ENCODE results near the gene ESD.

The ESD gene

DNA sequence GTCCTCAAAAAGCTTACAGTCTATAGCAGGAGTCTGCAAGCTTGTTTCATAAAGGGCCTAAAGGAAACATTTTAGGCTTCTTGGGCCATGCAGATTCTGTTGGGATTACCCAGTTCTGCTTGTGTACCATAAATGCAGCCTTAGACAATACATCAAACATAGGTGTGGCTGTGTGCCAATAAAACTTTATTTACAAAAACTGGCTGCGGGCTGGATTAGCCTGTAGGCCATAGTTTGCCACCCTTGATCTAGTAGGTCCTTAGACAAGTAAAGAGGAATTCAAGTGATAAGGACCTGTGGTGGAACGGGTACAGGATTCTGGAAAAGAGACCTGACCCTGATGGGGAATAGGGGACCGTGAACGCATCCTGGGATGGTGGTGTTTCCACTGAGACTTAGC is 51.9 kb downstream of the ESD start:
- DNase-seq (ENCODE audit: low spot score): no peak

DNA sequence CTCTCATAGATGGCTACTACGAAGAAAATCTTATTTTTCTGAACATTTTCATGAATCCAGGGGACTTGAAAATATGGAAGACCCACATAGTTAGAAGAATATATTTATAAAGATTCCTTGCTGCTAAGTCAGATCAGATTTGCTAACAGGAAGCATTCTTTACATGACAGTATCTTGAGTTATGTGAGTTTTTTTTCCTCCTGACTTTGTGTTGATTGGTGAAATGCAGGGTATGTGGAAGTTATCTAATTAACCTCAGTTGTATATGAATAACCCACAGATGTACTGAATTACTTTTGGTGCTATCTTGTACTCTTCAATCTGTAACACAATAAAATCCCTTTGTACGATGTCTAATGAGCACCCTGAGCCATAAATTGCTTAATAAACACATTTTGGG is 53.8 kb downstream of the ESD start:
- DNase-seq (ENCODE audit: low spot score): peak; percentile 23

DNA sequence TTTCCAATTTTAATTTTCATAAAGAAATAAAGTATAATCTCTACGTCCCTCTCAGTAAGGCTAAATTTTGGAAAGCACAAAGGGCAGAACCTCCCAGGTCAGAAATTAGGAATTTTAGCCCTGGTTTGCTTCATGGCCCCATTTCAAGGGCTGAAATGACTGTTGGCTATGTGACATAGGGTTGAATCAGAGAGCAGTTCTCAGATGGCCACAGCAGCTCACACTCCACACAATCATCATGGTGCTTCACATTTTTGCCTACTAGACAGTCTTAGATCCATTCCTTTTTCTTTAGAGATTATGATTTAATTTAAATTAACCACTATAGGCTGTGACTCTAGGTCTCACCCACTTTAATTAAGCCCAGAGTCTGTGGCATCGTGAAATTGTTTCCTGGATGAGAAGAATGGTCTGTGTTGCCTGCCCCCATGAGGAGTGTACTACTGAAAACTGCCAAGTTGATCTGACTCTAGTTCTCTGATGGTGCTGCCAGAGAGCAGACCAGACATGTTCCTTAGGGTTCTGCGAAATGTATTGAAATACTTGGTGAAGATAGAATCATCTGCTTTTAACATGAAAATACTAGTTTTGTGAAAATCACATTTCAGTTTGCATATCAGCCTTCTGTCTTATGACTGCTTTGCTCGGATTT is 57.4 kb downstream of the ESD start:
- no peak for DNase-seq (ENCODE audit: low spot score)

DNA sequence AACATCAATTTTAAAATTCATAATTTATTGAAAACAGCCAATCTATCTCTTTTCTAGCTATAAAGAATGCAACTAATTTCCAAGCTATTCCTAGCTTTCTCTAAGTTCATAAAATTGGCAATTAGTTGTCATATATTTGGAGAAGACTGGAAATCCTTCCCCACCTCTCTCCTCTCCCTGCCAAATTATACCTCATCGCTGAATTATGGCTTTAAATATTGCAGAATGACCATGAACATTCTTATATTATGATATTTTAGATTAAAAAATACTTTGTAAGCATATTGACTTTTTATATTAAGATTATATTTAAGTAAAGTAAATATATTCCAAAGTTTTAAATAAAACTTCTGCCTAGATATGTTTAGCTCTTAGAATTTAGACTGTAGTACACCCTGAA is 58.2 kb downstream of the ESD start:
- no peak for DNase-seq (ENCODE audit: low spot score)

DNA sequence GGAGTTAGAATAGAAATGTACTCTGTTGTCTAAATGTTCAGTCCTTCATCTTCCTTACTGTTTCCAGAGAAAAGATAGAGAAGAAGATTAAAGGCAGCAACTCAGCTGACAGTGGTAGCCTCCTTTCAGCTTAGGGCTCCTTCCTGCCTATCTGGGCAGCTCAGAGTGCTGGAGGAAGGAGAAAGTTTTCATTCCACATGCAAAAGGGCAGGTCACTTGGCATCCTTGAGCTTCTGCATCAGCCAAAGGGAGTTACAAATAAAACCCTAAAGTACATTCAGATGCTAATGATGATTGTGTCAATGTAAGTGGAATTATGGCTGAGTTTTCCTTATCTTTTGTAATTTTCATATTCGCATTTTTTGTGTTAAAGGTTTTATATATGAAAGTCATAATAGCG is 58.9 kb downstream of the ESD start:
- DNase-seq (ENCODE audit: low spot score): no peak

DNA sequence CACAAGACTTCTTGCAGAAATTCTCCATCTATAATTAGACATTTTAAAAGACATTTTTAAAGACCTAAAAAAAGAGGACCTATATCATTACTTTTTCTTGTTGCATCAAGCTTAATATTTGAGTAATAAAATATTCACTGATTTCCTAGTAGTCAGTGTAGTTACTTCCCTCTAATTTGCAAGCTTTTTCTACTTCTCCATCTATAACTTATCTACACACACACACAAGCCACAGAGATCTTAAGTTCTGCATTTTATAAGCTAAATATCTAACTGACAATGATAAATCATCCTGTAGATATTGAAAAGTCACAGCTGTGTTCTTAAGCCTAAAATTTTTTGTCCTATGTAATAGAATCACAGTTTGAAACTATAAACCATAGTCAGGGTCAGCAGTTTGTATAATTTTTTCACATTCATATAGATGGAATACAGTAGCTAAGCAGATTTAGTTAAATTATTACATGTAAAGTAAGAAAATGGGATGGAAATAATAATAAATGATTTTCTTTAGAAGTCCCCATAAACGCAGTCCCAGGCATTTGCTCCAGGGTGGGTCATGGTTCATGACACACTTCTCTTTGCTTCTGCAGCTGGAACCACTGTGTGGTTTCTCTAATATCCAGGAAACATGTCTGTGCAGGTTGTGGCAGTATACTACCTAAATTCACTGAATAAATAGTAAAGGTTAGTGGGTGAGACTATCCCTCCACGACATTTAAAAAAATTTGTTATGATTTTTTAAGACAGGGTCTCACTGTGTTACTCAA is 60.2 kb downstream of the ESD start:
- no peak for DNase-seq (ENCODE audit: low spot score)

DNA sequence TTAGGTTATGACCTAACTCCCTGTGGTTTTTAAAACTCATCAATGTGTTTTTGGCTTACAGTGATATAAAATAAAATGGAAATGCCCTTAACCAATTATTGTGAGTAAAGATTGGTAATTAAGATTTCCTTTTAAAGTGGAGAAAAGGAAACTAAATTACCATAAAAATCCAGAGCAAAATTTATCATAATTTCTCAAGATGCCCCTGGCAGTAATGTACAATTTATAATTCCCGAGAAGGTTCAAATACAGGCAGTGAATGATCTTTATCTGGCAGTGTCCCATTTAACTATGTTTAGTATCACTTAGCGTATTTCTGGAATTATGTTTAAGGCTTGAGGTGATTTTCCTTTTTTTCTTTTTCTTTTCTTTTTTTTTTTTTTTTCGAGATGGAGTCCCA is 61.5 kb downstream of the ESD start:
- DNase-seq (ENCODE audit: low spot score): no peak

DNA sequence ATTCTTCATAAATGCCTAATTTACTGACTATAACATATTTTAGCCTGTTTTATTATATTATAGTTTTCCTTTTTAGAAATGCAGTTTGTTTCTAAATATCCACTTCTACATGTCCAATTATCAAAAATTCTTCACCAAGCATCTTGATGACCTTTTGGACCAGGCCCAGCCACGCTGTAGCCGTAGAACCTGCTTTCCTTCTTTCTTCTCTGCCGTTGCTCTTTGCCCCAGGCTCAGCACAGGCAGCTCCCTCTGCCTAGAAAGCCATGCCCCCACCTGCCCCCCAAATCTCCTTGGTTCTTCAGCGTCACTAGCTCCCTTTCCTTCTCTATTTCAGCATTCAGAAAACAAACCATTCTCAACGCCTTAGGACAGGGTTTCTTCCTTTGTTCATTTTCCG is 65.4 kb downstream of the ESD start:
- no peak for DNase-seq (ENCODE audit: low spot score)

DNA sequence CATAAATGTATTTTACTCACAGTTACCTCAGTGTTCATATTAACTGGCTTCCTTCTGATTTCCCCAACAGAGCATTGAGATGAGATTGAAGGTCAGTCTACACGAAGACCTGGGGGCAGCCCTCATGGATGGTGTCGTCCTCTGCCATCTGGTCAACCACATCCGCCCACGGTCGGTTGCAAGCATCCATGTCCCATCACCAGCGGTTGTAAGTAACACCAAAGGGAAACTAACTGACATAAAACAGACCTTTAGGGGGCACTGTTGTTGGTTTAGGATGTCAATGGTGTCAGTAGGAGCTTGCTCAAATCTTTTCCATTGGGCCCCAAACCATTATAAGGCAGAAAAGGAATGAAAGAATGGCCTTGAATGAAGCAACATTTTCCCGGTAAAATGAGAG is 68.2 kb downstream of the ESD start:
- DNase-seq (ENCODE audit: low spot score): no peak

DNA sequence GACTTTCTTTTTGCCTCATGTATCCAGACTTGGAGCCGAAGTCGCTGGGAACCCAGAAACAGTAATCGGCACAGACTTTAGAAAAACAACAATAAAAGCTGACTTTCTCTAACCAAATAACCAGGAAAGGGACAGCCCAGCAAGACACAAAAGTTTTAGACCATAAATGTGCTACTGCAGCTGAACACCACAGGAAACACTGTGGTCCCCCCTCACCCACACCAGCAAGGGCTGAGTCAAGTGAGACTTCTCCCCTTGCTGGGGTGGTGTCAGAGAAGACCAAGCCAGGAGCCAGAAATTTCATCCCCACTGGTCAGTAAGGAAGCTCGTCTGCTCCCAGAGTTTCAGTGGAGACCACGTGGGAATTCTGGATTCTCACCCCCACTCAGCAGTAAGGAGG is 70.6 kb downstream of the ESD start:
- no peak for DNase-seq (ENCODE audit: low spot score)

Measured in kidney capillary endothelial cell (primary cell).